HG03025 (cell line): Measurements from ENCODE around the gene MAP4K1.
"Not testable (repeated sequence)": the region's sequence is repeated elsewhere in the genome, so short reads cannot be mapped to it uniquely, and the experiment has no call there.

ENCODE experiments used
- ATAC-seq: cut with Tn5 transposase; IDR thresholded peaks from one replicate; pipeline ENCODE4 v1.9.1; 2021; ENCODE audit warnings: mild to moderate bottlenecking, moderate library complexity; ENCODE audit not compliant: unreplicated experiment, low FRiP score

The MAP4K1 gene

DNA sequence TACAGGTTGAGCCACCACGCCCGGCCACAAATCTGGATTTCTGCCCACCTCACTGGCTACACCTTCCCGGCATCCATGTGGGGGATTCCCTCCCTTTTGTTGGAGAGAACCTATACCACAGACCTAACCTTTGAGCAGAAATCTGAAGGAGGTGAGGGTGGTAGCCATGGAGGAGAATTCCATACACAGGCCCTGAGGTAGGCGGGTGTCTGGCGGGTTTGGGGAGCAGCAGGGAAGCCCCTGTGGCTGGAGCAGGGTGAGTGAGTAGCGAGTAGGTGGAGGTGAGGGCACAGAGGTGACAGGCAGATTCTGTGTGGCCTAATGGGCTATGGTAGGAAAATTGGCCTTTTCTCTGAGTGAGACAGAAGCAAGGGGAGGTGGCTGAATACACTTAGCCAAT lies 11.8 kb upstream of the MAP4K1 start:
- no peak for ATAC-seq

GRCh38 chr19:38626401-38626800 lies 8.6 kb upstream of the MAP4K1 start:
- no peak for ATAC-seq

DNA sequence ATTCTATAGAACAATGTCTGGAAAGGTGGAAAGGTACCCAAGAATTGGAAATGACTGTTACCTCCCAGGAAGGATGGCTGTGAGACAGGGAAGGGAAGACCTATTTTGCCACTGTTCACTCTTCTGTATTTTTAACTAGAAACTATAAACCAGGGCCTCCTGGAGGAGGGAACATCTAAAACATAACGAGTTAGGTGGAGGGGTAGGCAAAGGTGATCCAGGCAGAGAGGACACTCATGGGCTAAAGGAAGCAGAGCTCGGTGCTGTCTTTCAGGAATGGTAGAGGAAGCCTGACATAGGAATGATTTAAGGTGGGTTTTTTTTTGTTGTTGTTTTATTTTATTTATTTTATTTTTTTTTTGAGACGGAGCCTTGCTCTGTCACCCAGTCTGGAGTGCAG lies 7.1 kb upstream of the MAP4K1 start:
- ATAC-seq: no peak

DNA sequence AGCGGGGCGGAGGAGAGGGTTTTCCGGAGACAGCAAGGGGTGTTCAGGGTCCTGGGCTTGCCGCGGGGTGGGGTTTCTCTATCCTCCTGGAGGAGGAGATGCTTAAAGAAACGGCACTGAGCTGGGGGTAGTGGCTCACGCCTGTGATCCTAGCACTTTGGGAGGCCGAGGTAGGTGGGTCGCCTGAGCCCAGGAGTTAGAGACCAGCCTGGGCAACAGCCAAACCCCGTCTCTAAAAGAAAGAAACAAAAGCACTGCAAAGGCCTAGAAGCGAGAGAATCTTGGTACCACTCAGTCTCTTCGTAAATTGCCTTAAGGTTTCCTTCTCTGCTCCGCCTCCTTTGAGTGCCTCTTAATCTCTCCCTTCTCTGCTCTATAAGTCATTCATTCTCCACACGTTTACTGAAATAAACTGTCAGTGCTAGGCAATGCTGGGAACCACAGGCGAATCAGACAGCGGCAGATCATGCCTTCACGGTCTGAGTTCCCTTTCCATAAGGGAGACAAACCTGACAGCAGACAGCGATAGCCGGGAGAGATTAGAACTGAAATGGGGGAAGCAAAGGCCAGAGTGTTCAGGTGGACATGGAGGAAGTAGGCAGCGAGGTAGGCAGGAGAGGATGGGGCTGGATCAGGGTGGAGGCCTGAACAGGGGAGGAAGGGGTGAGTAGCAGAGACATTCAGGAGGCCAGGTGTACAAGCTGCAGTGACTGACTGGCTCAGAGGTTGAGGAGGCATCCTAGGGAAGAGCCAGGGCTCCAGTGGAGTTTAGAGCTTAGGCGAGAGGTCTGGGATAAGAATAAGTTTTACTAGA lies 1.8 kb upstream of the MAP4K1 start:
- ATAC-seq: peak; percentile 1

- peak; percentile 75 for ATAC-seq
Observed at GRCh38 chr19:38618590-38619360, 1.0 kb upstream of the MAP4K1 start, which contains the start of gene EIF3K. Gene EIF3K, plus strand, starts transcription at chr19:38619188. Its CDS starts 81 bp downstream, at chr19:38619269.

DNA sequence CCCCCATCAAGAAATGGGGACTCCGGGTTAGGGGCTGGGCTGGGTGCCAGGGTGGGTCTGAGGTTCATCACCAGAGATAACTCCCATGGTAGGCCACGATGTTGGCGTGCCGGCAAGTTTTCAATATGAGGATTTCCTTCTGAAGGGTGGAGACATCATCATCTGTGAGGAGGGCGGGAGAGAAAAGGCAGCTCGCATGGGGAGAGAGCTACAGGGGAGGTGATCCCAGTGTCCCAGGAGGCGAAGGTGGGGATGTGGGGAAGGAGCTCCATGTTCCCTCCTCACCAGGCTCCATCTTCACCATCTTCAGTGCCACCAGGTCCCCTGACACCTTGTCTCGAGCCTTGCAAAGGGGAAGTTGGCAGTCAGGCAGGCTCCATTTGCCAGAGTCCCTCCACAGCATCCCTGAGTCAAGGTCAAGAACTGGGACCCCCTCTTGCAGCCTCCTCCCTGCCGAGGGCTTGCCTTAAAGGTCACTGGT lies 430 bp downstream of the MAP4K1 start:
- no peak for ATAC-seq

- ATAC-seq: no peak
Observed at GRCh38 chr19:38616265-38616664, 1.5 kb downstream of the MAP4K1 start.

DNA sequence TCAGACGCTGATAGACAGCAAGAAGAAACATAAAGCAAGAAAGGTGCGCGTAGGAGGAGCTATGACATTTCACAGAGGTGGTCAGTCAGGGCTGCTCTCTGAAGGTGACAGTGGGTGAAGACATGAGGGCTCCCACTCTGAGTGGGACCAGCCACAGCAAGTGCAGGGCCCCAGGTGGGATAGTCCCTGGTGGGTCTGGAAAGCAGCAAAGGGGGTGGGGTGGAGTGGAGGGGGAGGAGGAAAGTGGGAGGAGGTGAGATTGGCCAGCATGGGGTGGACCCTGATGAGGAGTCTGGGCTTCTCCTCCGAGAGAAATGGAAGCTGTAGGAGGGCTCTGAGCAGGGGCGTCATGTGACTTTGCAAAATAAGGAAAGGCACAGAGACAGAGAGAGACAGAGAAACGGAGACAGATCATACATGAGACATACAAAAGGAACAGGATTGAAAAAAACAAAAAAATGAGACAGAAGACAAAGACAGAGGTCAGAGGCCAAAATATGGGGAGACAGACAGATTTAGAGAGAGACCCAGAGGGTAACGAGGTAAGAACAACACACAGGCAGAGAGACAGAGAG lies 2.7 kb downstream of the MAP4K1 start:
- ATAC-seq: no peak

DNA sequence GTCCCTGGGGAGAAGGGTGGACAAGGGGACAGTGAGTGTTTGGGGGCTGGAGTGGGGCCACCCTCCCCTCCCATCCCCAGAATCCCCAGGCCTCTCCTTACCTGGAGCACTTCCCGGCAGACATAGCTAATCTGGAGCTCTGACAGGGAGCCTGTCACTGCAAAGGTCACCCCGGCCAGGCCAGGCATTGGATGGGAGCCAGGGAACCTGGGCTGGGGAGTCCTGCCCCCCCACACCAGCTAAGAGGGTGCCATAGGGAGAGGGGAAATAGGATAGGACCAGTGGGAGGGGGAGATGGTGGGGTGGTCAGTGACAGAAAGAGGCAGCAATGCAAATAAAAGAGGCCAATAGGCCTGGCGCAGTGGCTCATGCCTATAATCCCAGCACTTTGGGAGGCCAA lies 3.5 kb downstream of the MAP4K1 start:
- ATAC-seq: no peak

DNA sequence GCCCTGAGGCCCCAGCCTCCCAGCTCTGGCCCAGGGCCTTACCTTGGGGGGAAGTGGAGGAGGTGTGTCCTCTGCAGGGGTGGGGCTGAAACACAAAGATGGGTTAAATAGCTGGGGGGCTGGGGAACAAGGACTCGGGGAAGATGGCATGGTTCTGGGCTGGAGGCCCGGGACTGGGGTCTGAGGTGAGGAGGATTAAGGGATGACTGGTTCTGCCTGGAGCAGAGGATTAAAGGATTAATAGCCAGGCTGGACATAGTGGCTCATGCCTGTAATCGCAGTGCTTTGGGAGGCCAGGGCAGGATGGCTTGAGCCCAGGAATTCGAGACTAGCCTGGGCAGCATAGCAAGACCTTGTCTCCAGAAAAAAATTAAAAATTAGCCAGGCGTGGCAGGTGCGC lies 11.6 kb downstream of the MAP4K1 start:
- no peak for ATAC-seq

GRCh38 chr19:38602856-38603255 lies 14.9 kb downstream of the MAP4K1 start:
- not testable (repeated sequence) for ATAC-seq

GRCh38 chr19:38599722-38600121 lies 18.0 kb downstream of the MAP4K1 start:
- ATAC-seq: no peak

DNA sequence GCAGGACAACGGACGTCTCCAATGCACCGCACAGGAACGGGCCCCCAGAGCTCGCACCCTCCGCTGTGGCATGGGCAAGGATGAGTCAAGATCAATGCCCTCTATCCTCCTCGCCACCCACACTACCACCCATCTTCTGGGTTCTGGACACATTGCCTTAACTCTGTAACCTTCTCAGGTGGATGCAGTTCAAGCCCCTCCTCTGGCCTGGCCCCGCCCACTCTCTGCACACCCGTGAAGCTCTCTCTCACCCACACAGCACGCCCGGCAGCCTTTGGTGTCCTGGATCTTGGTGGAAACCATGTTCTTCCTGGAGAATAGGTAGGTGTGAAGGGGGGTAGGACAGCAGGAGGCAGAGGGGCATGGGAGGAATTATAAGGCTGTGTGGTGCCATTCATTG lies 20.7 kb downstream of the MAP4K1 start:
- no peak for ATAC-seq

DNA sequence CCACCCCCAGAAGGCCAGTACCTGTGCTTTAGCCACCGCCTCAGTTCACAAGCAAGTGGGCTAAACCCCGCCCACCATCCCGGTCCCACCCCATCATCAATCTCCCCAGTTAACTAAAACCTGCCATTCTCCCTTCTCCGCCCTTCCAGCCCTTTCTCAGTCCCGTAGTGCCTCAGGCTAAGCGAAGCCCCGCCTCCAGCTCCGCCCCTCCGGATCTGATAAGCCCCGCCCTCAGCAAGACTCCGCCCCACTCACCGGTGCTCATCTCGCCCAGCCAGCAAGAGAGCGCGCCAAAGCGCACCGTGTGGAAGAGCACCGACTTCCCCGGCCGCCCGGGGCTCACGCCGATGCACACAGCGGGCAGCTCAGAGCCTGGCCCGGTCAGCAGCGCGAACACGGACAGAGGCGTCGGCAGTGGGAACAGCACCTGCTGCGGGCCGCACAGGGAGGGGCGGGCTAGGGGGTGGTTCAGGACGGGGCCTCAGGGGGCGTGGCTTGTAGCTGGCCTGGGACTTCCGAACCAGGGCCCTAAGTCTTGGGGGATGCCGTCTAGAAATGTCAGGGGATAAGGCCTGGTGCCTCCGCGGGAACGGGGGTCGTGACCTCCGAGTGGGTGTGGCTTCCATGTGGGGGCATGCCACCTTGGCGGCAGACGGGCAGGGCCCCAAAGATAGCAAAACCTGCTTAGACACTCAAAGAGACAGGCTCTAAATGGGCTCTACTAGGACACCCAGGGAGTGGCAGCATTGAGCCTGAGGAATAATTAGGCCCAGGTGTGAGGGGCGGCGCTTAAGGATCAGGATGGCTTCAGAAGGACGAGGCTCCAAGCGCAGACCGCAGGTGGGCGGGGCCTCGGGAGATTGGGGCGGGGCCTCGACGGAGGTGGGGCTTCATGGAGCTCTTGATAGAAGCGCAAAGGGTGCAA lies 21.4 kb downstream of the MAP4K1 start:
- ATAC-seq: no peak

DNA sequence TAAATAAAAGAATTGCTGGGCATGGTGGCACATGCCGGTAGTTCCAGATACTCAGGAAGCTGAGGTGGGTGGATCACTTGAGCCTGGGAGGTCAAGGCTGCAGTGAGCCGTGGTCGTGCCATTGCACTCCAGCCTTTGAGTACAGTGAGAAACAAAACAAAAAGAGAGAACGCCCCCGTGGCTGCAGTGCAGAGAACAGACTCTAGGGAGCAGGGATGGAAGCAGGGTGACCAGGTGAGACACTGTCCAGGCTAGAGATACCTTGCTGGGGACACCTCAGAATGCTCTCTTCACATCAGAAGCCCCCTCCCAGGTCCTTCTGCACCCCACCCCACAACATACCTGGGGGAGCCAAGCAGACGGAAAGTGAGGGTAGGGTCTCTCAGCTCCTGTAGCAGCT lies 24.8 kb downstream of the MAP4K1 start:
- ATAC-seq: no peak

DNA sequence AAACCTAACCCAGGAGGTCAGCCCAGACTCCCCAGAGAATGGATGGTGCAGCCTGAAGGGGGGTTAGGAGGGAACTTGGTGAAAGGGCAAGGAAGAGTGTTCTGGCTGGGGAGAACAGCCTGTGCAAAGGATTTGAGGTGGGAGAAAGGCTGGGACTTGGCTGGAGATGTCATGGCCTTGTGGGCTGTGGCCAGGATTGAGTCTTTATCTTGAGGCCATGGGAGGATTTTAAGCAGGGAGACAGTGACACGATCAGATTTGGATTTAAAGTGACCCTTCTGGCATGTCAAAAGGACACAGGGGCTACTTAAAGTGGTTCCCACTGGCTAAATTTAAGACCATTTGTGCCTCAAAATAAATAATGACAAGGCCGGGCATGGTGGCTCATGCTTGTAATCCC lies 29.7 kb downstream of the MAP4K1 start:
- ATAC-seq: no peak

GRCh38 chr19:38587562-38587961 lies 30.2 kb downstream of the MAP4K1 start:
- ATAC-seq: no peak

GRCh38 chr19:38583985-38584305 lies 33.8 kb downstream of the MAP4K1 start:
- ATAC-seq: no peak

DNA sequence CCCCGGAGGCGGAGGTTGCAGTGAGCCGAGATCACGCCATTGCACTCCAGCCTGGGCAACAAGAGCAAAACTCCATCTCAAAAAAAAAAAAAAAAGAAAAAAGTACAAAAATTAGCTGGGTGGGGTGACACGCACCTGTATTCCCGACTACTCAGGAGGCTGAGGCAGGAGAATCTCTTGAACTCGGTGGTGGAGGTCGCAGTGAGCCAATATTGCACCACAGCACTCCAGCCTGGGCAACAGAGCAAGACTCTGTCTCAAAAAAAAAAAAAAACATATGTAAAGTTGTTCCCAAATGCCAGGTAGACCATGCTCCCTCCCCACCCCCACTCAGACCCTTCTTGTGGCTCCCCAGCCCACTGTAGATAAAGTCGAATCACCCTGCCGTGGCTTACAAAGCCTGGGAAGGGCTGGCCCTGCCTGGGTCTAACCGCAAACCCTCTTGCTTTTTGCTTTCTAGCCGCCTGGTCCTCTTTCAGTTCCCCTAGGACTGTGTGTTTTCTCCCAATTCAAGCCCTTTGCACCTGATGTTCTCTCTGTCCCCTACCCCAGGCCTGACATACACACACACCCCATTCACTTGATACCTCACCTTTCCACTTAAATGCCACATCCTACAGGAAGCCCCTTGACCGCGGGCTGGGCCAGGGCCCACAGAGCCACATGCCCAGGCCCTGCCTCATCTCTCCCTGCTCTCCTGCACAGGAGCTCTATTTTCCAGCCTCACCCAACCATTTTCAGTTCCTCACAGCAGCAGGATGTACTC lies 34.4 kb downstream of the MAP4K1 start:
- ATAC-seq: no peak

DNA sequence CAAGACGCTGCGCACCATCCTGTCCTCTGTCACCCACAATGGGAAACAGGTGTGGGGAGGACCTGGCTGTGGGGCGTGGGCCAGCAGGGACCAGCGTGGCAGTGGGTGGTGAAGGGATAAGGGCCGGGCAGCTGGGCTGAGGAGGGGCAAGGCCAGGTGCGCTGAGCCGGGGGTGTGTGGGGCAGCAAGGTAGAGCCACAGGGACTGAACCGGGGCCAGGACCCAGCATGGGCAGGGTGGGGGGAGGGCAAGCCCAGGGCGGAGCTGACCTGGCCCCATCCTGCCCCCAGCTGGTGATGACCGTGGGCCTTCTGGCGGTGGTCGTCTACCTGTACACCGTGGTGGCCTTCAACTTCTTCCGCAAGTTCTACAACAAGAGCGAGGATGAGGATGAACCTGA lies 37.7 kb downstream of the MAP4K1 start:
- no peak for ATAC-seq
